ENCODE results near the gene CLSTN2.

The CLSTN2 gene

DNA sequence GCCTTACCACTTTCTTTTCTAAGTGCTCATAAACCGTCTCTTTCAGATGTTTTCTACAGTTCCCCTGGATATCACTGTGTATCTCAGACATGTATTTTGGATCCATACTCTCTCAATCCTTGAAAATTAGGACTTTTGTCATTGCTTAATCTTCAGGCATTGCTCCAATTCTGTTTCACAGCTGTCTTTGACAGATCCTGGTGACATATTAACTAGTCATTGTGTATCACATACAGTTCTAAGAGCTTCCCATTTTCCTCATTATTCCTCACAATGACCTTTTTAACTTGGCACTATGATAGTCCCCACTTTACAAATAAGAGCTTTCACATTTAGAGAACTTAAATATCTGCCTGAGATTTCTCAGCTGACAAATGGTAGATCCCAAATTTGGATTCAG, 151.7 kb downstream of the CLSTN2 start:
- no peak overlapping the region for H3K4me2 ChIP-seq (ENCODE audit: low read length)
- H3K9me2 ChIP-seq (replicated peaks; ENCODE audit: control insufficient read depth, low read length) = no peaks in the 10 kb centered on the region
- H3K4me3 ChIP-seq (ENCODE audit: low read length) = no peak overlapping the region
- no peaks in the 10 kb centered on the region for H3K79me2 ChIP-seq (ENCODE audit: control insufficient read depth, low read length)
- H4K20me1 ChIP-seq (ENCODE audit: control insufficient read depth, insufficient read depth, low read depth, low read length) = no peaks in the 10 kb centered on the region
- TF ChIP-seq, protein P1, sequence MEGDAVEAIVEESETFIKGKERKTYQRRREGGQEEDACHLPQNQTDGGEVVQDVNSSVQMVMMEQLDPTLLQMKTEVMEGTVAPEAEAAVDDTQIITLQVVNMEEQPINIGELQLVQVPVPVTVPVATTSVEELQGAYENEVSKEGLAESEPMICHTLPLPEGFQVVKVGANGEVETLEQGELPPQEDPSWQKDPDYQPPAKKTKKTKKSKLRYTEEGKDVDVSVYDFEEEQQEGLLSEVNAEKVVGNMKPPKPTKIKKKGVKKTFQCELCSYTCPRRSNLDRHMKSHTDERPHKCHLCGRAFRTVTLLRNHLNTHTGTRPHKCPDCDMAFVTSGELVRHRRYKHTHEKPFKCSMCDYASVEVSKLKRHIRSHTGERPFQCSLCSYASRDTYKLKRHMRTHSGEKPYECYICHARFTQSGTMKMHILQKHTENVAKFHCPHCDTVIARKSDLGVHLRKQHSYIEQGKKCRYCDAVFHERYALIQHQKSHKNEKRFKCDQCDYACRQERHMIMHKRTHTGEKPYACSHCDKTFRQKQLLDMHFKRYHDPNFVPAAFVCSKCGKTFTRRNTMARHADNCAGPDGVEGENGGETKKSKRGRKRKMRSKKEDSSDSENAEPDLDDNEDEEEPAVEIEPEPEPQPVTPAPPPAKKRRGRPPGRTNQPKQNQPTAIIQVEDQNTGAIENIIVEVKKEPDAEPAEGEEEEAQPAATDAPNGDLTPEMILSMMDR (IDR thresholded peaks at IDR 0.05; ENCODE audit: low read depth, low read length, poor library complexity, severe bottlenecking) = no peak
- no peak for TF ChIP-seq EZH2phosphoT487 (IDR thresholded peaks at IDR 0.05; ENCODE audit: borderline replicate concordance, low read length)
- no peaks in the 10 kb centered on the region for H3K36me3 ChIP-seq (ENCODE audit: control insufficient read depth, low read length)
- H3K27ac ChIP-seq (ENCODE audit: low read depth, low read length) = no peak overlapping the region
- no peaks in the 10 kb centered on the region for H3K27me3 ChIP-seq (ENCODE audit: control insufficient read depth, low read length)
- H3K9me3 ChIP-seq (ENCODE audit: control insufficient read depth, insufficient read depth, low read length) = no peaks in the 10 kb centered on the region
- H3F3A ChIP-seq (ENCODE audit: control insufficient read depth, insufficient read depth) = no peaks in the 10 kb centered on the region
- no peaks in the 10 kb centered on the region for H3K4me1 ChIP-seq (ENCODE audit: control insufficient read depth, low read length)

- Histone ChIP-seq H3F3A (ENCODE audit: control insufficient read depth, insufficient read depth) (no peaks in the 10 kb centered on the region), H3K9me3 (ENCODE audit: control insufficient read depth, insufficient read depth, low read length) (no peaks in the 10 kb centered on the region), H3K4me3 (ENCODE audit: low read length) (no peak overlapping the region), H3K4me1 (ENCODE audit: control insufficient read depth, low read length) (no peaks in the 10 kb centered on the region), H3K36me3 (ENCODE audit: control insufficient read depth, low read length) (no peaks in the 10 kb centered on the region), H4K20me1 (ENCODE audit: control insufficient read depth, insufficient read depth, low read depth, low read length) (no peaks in the 10 kb centered on the region), H3K9me2 (replicated peaks; ENCODE audit: control insufficient read depth, low read length) (no peaks in the 10 kb centered on the region), H3K27me3 (ENCODE audit: control insufficient read depth, low read length) (no peaks in the 10 kb centered on the region), H3K27ac (ENCODE audit: low read depth, low read length) (no peak overlapping the region), H3K79me2 (ENCODE audit: control insufficient read depth, low read length) (no peaks in the 10 kb centered on the region), H3K4me2 (ENCODE audit: low read length) (no peak overlapping the region)
- TF ChIP-seq, protein P1 (IDR thresholded peaks at IDR 0.05; ENCODE audit: low read depth, low read length, poor library complexity, severe bottlenecking) = no peak
- no peak for TF ChIP-seq EZH2phosphoT487 (IDR thresholded peaks at IDR 0.05; ENCODE audit: borderline replicate concordance, low read length)
Observed at GRCh38 chr3:140088058-140088457, 153.1 kb downstream of the CLSTN2 start.

- H3K4me2 ChIP-seq (ENCODE audit: low read length) = no peak overlapping the region
- no peak overlapping the region for H3K4me3 ChIP-seq (ENCODE audit: low read length)
- H4K20me1 ChIP-seq (ENCODE audit: control insufficient read depth, insufficient read depth, low read depth, low read length) = no peaks in the 10 kb centered on the region
- no peaks in the 10 kb centered on the region for H3F3A ChIP-seq (ENCODE audit: control insufficient read depth, insufficient read depth)
- no peak overlapping the region for H3K27ac ChIP-seq (ENCODE audit: low read depth, low read length)
- H3K79me2 ChIP-seq (ENCODE audit: control insufficient read depth, low read length) = no peaks in the 10 kb centered on the region
- no peaks in the 10 kb centered on the region for H3K9me2 ChIP-seq (replicated peaks; ENCODE audit: control insufficient read depth, low read length)
- no peaks in the 10 kb centered on the region for H3K27me3 ChIP-seq (ENCODE audit: control insufficient read depth, low read length)
- no peaks in the 10 kb centered on the region for H3K36me3 ChIP-seq (ENCODE audit: control insufficient read depth, low read length)
- no peaks in the 10 kb centered on the region for H3K4me1 ChIP-seq (ENCODE audit: control insufficient read depth, low read length)
- TF ChIP-seq, protein P1 (IDR thresholded peaks at IDR 0.05; ENCODE audit: low read depth, low read length, poor library complexity, severe bottlenecking) = no peak
- no peak for TF ChIP-seq EZH2phosphoT487 (IDR thresholded peaks at IDR 0.05; ENCODE audit: borderline replicate concordance, low read length)
- H3K9me3 ChIP-seq (ENCODE audit: control insufficient read depth, insufficient read depth, low read length) = no peaks in the 10 kb centered on the region
Observed at GRCh38 chr3:140088513-140088912, 153.5 kb downstream of the CLSTN2 start.

Data from DOHH2 (cell line).